ENCODE results near the gene ADH6.

DNA sequence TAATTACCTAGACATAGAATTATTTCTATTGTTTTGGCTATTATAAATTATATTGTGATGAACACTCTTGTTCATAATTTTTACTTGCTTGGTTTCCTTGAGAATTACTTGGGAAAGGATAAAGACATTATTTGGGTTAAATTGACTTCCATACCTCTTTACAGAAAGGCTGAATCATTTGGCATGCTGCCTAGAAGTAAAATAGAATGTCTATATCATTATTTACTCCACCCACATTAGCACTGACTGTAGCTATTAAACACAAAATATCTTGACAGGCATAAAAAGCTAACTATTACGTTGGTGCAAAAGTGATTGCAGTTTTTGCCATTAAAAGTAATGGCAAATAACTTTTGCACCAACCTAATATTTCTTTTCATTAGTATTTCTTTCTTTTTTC is 29.7 kb upstream of the ADH6 start:
- no peak for TF ChIP-seq POLR2A (IDR thresholded peaks at IDR 0.05; ENCODE audit: low read depth, low read length)
- no peak for TF ChIP-seq PAX5 (IDR thresholded peaks at IDR 0.05; ENCODE audit: insufficient read depth, low read length, severe bottlenecking)
- TF ChIP-seq POLR2AphosphoS5 (IDR thresholded peaks at IDR 0.05; ENCODE audit: low read depth, low read length), result no peak
- TF ChIP-seq TAF1 (IDR thresholded peaks at IDR 0.05; ENCODE audit: low read depth, low read length), result no peak
- no peak for TF ChIP-seq POU2F2 (IDR thresholded peaks at IDR 0.05; ENCODE audit: low read depth, low read length)

Data from GM12891 (cell line).